BLaER1 treated with 17β-estradiol and CSF1 and Interleukin-3, amounts not matched to agents 10 nM and 100 nM (cell line): ENCODE results near the gene SVIL.
"Not testable (repeated sequence)": the region's sequence is repeated elsewhere in the genome, so short reads cannot be mapped to it uniquely, and the experiment has no call there.

Experiments
- H3K27ac ChIP-seq, 11 experiments: shearing (Covaris generic); formaldehyde crosslinking; 2 replicates each; pipeline ENCODE4 v1.8.1; 2022
- H3K27me3 ChIP-seq, 11 experiments: shearing (Covaris generic); formaldehyde crosslinking; 2 replicates each; pipeline ENCODE4 v1.8.1; 2022
- H3K36me3 ChIP-seq, 11 experiments: shearing (Covaris generic); formaldehyde crosslinking; 2 replicates each; pipeline ENCODE4 v1.8.1; 2022
- H3K4me1 ChIP-seq, 10 experiments: shearing (Covaris generic); formaldehyde crosslinking; 2 replicates each; pipeline ENCODE4 v1.8.1; 2022
- H3K4me2 ChIP-seq, 11 experiments: shearing (Covaris generic); formaldehyde crosslinking; 2 replicates each; pipeline ENCODE4 v1.8.1; 2022
- H3K4me3 ChIP-seq, 10 experiments: shearing (Covaris generic); formaldehyde crosslinking; 2 replicates each; pipeline ENCODE4 v1.8.1; 2022
- H3K9ac ChIP-seq, 11 experiments: shearing (Covaris generic); formaldehyde crosslinking; 2 replicates each; pipeline ENCODE4 v1.8.1; 2022
- H3K9me3 ChIP-seq, 11 experiments: shearing (Covaris generic); formaldehyde crosslinking; replicated peaks in 1 of 11; 2 replicates each; pipeline ENCODE4 v1.8.1; 2022
- H4K20me1 ChIP-seq, 11 experiments: shearing (Covaris generic); formaldehyde crosslinking; 2 replicates each; pipeline ENCODE4 v1.8.1; 2022
- Cebpa-rat ChIP-seq, 11 experiments: shearing (Covaris generic); IDR thresholded peaks; 2 replicates each; pipeline ENCODE4 v1.8.1; 2022

The SVIL gene

DNA sequence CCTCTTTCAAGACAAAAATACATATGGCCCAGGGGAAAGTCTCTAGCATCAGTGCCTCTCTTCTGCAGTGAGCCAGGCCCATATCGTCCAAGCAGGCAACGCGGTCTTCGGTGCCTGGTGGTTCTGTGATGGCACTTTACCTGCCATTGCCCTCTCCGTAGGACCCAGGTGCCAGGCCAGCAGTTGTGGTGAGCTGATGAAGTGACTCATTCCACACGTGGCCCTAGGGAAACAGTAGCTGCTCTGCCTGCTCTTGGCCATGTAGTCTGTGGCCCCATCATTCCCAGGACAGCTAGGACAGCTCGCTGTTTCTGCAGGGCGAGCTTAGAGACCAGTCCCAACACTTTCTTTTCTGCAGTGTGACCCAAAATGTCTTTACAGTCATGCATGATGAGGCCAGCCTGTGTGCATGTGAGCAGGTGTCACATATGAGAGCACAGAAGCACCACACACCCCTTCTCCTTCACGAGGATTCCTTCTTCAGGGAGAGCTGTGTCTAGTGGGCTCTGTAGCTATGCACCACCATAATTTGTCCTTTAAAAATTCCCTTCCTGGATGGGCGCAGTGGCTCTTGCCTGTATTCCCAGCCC, 39.0 kb downstream of the SVIL start:
- Histone ChIP-seq H3K4me3 (no peak overlapping the region), H3K4me1 (peaks cover 0 to 19% (median under 1%) of the 10 kb centered on the region in 10 experiments; a peak in 7 of 20 replicates), H3K27me3 (no peaks in the 10 kb centered on the region), H3K4me2 (no peak overlapping the region), H3K27ac (no peak overlapping the region), H3K9ac (no peak overlapping the region), H4K20me1 (no peaks in the 10 kb centered on the region; a peak in 1 of 22 replicates), H3K36me3 (0 out of 22 replicates have a peak, but pooled peaks cover 0 to 3% (median 0%) of the 10 kb centered on the region in 11 experiments), H3K9me3 (no peaks in the 10 kb centered on the region)
- TF ChIP-seq Cebpa-rat (IDR thresholded peaks at IDR 0.05), result no peak

DNA sequence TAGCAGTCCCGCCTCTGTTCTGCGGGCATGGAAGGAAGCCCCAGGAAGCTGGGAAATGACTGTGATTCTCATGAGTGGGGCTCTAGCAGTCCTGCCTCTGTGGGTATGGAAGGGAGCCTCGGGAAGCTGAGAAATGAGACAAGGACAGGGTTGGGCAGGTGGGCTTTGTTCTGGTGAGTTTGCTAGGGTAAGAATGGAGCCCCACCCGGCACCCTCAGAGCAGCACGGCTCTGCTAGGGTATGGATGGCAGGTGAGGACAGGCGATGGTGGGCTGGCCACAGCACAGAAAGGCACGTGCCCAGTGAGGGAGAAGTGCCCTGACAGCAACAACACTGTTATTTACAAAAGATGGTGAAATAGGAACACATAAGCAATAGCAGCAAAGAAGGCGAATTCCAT, 39.6 kb downstream of the SVIL start:
- H3K36me3 ChIP-seq, result 0 out of 22 replicates have a peak, but pooled peaks cover 0 to 3% (median 0%) of the 10 kb centered on the region in 11 experiments
- H3K4me1 ChIP-seq, result peaks cover 4 to 24% (median 6%) of the 10 kb centered on the region in 10 experiments
- no peak overlapping the region for H3K4me3 ChIP-seq
- H3K27me3 ChIP-seq, result no peaks in the 10 kb centered on the region
- H3K4me2 ChIP-seq, result no peak overlapping the region
- no peak overlapping the region for H3K9ac ChIP-seq
- no peaks in the 10 kb centered on the region for H3K9me3 ChIP-seq
- no peak for TF ChIP-seq Cebpa-rat (IDR thresholded peaks at IDR 0.05)
- H4K20me1 ChIP-seq, result no peaks in the 10 kb centered on the region; a peak in 1 of 22 replicates
- H3K27ac ChIP-seq, result no peak overlapping the region

DNA sequence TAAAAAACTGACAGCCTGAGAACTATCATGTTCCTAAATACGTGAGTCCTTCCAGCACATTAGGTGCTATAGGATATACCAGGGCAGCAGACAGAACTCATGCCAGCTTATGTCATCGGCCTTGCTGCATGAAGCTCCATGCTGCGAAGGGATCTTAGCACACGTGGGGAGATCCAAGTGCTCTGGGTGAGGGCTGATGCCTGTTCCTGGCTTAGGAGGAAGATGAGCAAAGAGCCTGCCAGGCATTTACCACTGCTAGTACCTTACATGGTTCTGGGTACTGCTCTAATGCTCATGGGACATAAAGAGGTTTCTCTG, 43.2 kb downstream of the SVIL start:
- Histone ChIP-seq H3K9me3 (0 out of 22 replicates have a peak, but pooled peaks cover 0 to 2% (median 0%) of the 10 kb centered on the region in 11 experiments), H3K4me2 (no peak overlapping the region), H3K4me1 (peaks cover 9 to 19% (median 12%) of the 10 kb centered on the region in 10 experiments), H4K20me1 (no peaks in the 10 kb centered on the region; a peak in 1 of 22 replicates), H3K9ac (no peak overlapping the region), H3K4me3 (no peak overlapping the region), H3K36me3 (0 out of 22 replicates have a peak, but pooled peaks cover 0 to 3% (median 0%) of the 10 kb centered on the region in 11 experiments), H3K27ac (no peak overlapping the region), H3K27me3 (no peaks in the 10 kb centered on the region)
- no peak for TF ChIP-seq Cebpa-rat (IDR thresholded peaks at IDR 0.05)

DNA sequence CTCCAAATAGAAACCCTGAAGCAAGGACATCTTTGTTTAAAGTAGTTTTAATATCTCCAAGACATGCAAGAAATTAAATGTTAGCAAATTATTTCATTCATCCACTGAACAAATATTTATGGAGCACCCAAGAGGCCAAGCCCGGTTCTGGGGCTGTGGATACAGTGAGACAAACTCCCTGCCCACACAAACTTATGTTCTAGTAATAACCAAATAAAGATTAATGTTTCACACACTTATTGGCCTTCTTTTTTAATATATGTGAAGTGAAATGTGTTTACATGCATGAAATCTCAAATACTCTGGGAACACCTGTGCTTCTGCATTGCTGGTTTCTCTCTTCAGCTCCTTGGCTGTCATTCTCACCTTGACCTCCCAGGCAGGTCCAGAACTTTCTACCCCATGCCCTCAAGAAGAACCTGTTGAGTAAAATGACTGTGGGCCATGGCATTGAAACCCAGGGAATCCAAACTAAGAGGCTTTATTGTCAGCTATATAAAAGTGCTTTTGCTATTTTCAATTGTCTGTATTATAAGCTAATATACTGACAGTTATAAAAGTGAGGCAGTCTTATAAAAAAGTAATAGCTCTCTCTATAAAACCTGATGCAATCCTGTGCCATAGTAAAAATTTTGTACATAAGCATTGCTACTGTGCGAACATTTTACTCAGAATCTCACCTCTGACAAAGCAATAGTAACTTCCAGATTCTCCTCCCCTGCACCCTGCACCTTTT, 43.7 kb downstream of the SVIL start:
- no peak for TF ChIP-seq Cebpa-rat (IDR thresholded peaks at IDR 0.05)
- no peak overlapping the region for H3K27ac ChIP-seq

DNA sequence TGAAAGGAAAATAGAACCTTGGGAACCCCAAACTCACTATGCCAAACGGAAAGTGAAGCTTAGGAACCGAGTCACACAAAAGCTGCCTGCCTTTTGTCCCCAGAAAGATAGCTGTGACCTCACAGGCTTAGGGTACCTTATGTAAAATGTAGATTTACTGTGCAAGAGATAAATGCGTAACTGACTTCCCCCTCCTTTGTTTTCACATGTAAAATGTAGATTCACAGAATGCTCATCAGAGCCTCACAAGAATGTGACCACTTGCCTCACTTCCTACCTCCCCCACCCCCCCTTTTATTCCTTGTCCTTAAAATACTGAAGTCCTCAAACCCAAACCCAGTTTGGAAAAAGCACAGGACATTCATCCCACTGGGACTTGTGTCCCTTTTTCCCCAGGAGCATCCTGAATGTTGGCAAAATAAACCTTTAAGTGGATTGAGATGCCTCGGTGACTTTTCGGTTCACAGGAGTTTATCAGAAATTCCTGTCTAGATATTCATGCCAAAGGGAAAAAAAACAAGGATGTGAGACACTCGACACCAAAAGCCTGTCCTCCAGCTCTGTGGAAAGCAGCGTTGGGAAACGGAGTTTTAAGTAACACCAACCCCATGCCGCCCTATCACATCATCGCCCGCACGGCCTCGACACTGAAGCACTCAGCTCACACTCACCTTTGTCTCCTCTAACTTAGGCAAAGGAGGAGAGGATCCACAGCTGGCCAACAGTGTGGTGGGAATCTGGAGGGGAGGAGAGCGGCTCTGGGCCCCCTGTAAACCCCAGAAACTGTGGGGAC, 45.9 kb downstream of the SVIL start:
- Histone ChIP-seq H3K4me1 (peaks cover 9 to 19% (median 12%) of the 10 kb centered on the region in 10 experiments), H3K9ac (no peak overlapping the region), H3K27me3 (no peaks in the 10 kb centered on the region), H3K4me3 (no peak overlapping the region), H3K4me2 (0 out of 22 replicates have a peak overlapping the region, but pooled peaks of 2 of the 11 experiments have one; percentile 46 to 67), H3K36me3 (0 out of 22 replicates have a peak, but pooled peaks cover 0 to 3% (median 0%) of the 10 kb centered on the region in 11 experiments), H3K27ac (no peak overlapping the region), H4K20me1 (peaks cover 0 to 5% (median 0%) of the 10 kb centered on the region in 11 experiments; a peak in 2 of 22 replicates), H3K9me3 (0 out of 22 replicates have a peak, but pooled peaks cover 0 to 6% (median 0%) of the 10 kb centered on the region in 11 experiments)
- no peak for TF ChIP-seq Cebpa-rat (IDR thresholded peaks at IDR 0.05)

More for the DNA sequence above, 43.7 kb downstream of the SVIL start:
- 0 out of 22 replicates have a peak, but pooled peaks cover 0 to 6% (median 0%) of the 10 kb centered on the region in 11 experiments for H3K9me3 ChIP-seq
- peak overlapping the region in 1 of 11 experiments; percentile 55; a peak in 1 of 22 replicates for H3K4me2 ChIP-seq
- H4K20me1 ChIP-seq, result no peaks in the 10 kb centered on the region; a peak in 1 of 22 replicates
- H3K4me3 ChIP-seq, result no peak overlapping the region
- no peak overlapping the region for H3K9ac ChIP-seq
- peaks cover 9 to 19% (median 12%) of the 10 kb centered on the region in 10 experiments for H3K4me1 ChIP-seq
- 0 out of 22 replicates have a peak, but pooled peaks cover 0 to 3% (median 0%) of the 10 kb centered on the region in 11 experiments for H3K36me3 ChIP-seq
- H3K27me3 ChIP-seq, result no peaks in the 10 kb centered on the region

DNA sequence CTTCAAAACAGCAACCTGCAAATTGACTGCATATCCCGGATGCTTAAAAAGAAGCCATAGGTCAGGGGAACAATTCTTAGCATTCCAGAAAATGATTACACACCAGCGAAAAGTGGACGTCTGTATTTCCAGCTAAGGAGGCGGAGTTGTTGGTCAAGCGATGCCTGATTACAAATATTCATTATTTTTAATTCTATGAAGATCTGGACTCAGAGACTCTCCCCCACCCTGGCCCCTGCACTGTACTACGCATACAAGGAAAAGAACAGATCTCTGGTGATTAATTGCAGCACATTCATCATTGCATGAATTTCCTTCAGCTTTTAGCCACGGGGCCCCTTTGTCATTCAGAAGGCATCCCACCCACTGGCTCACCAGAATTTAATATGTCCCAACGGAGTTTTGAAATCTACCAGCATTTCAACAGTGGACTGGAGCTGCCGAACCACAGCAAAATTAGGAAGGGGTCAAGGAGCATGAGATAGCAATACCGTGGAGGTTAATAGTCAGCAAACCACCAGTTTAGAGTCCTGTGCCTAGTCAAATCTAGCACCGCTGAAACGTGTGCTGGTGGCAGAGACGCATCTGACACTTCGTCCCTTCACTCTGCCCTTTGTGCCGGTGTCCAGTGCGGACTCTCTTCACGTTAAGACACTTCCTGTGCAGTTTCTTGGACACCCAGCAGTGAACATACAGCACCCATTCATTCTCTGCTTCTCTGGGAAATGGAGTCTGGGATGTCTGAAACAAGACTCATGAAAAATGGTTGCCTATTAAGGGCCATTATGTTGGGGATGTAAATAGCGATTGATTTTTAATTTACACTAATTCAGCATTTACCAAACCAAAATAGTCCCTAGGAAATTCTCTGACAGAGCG, 46.8 kb downstream of the SVIL start:
- H4K20me1 ChIP-seq, H3K9me3 ChIP-seq, H3K4me2 ChIP-seq, H3K27ac ChIP-seq, H3K9ac ChIP-seq, H3K4me3 ChIP-seq, H3K27me3 ChIP-seq, H3K36me3 ChIP-seq: not testable (repeated sequence)
- peaks cover 9 to 19% (median 13%) of the 10 kb centered on the region in 10 experiments for H3K4me1 ChIP-seq

DNA sequence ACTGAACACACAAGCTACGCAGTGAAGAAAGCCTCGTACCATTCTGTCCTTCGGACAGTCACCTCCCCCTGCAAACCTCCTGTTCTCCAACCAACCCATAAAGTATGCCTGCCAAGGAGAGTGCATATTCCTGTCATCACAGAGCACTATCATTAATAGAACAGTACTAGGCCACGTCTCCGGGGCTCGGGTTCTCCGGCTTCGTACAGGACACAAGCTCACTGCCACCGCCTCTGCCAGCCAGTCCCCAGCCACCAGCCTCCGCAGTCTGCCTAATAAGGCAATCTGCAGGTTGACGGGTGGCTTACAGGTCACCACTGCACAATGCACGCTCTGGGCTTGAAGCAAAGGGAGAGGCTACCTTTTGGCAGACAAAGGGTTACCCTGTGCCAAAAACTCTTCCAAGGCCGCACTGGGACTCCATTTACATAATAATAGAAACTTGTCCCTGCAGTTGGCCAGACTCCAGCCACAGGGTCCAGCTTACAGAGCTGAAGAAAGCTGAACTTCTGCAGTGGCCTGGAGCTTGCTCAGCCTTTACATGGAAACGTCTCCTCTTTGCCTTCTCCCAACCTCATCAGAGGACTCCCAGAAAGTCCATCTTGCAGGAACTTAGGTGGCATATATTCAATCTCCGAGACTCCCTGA, 47.5 kb downstream of the SVIL start:
- not testable (repeated sequence) for H3K27me3 ChIP-seq, H3K9me3 ChIP-seq, H3K4me3 ChIP-seq, H3K4me2 ChIP-seq, H3K9ac ChIP-seq, H3K27ac ChIP-seq, H3K36me3 ChIP-seq, H4K20me1 ChIP-seq
- peaks cover 9 to 22% (median 13%) of the 10 kb centered on the region in 10 experiments for H3K4me1 ChIP-seq

DNA sequence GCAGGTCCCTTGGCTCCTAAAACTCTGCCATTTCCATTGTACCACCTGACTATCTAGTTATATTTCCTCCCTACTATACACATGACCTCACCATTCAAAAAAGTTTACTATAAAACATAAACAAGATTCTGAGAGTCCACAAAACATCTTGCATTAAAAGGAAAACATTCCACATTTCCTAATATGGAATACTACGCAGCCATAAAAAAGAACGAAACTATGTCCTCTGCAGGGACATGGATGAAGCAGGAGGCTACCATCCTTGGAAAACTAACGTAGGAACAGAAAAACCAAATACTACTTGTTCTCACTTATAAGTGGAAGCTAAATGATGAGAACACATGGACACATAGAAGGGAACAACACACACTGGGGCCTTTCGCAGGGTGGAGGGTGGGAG, 48.3 kb downstream of the SVIL start:
- Histone ChIP-seq H3K27ac (no peak overlapping the region), H3K4me3 (no peak overlapping the region), H3K36me3 (0 out of 22 replicates have a peak, but pooled peaks cover 0 to 3% (median 0%) of the 10 kb centered on the region in 11 experiments), H3K4me2 (no peak overlapping the region), H3K27me3 (no peaks in the 10 kb centered on the region), H4K20me1 (peaks cover 0 to 8% (median 0%) of the 10 kb centered on the region in 11 experiments; a peak in 2 of 22 replicates), H3K9ac (no peak overlapping the region), H3K9me3 (0 out of 22 replicates have a peak, but pooled peaks cover 0 to 6% (median 0%) of the 10 kb centered on the region in 11 experiments), H3K4me1 (peaks cover 9 to 22% (median 13%) of the 10 kb centered on the region in 10 experiments)
- TF ChIP-seq Cebpa-rat (IDR thresholded peaks at IDR 0.05), result no peak
